ENCODE data around the gene BLZF1. TPM values are rescaled to one million over a fixed set of nuclear protein-coding genes. Genes with fewer than 3 reads are reported as not detected.
"Not testable (repeated sequence)": the region's sequence is repeated elsewhere in the genome, so short reads cannot be mapped to it uniquely, and the experiment has no call there.

The BLZF1 gene
- total RNA-seq, 1 donor from 2014 or later: 14.2 TPM

DNA sequence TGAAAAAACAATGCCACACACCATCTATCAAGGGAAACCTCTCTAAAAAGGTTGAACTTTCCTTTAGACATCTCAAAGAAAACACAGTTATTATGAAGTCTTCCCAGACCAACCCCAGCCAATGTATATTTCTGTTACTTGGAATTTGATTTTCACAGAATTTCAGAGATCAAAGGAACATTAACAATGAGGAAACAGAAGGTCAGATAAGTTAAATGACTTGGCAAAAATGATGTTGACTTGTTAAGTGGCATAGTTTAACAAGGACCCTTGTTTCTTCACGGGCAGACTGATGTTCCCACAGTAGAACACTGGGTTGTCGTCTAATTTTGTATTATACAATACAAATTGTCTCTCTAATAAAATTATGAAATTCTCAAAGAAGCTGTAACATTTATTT lies 29.4 kb upstream of the BLZF1 start:
- Mint-ChIP-seq H3K27me3 (ENCODE audit: low read depth) (no peaks in the 10 kb centered on the region), H3K9me3 (peaks cover 16% of the 10 kb centered on the region), H3K4me1 (no peaks in the 10 kb centered on the region), H3K27ac (ENCODE audit: unreplicated experiment) (no peak overlapping the region), H3K4me3 (no peak overlapping the region), H3K36me3 (ENCODE audit: low read depth) (peaks cover 44% of the 10 kb centered on the region)
- TF ChIP-seq, protein P1, sequence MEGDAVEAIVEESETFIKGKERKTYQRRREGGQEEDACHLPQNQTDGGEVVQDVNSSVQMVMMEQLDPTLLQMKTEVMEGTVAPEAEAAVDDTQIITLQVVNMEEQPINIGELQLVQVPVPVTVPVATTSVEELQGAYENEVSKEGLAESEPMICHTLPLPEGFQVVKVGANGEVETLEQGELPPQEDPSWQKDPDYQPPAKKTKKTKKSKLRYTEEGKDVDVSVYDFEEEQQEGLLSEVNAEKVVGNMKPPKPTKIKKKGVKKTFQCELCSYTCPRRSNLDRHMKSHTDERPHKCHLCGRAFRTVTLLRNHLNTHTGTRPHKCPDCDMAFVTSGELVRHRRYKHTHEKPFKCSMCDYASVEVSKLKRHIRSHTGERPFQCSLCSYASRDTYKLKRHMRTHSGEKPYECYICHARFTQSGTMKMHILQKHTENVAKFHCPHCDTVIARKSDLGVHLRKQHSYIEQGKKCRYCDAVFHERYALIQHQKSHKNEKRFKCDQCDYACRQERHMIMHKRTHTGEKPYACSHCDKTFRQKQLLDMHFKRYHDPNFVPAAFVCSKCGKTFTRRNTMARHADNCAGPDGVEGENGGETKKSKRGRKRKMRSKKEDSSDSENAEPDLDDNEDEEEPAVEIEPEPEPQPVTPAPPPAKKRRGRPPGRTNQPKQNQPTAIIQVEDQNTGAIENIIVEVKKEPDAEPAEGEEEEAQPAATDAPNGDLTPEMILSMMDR (conservative IDR thresholded peaks at IDR 0.05): no peak
- no peak for DNase-seq (ENCODE audit: low read depth, low spot score)

DNA sequence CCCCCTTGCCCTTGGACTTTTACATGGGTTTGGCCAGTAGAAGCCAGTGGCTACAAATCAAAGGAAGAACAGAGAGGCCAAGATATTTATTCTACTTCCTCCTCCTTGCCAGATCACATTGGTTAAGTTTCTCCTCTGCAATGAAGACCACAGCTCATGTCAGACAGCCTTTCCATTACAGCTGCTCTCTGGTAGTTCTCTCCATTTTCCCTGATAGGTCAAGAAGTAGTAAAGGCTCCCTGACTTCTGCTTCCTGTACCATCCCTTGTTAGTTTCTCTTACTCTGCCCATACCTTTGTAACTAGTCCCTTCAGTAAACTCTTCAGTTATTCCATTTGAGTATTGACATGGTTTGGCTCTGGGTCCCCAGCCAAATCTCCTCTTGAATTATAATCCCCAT lies 28.2 kb upstream of the BLZF1 start:
- no peak for DNase-seq (ENCODE audit: low read depth, low spot score)
- H3K4me1 Mint-ChIP-seq: no peaks in the 10 kb centered on the region
- H3K36me3 Mint-ChIP-seq (ENCODE audit: low read depth): peaks cover 38% of the 10 kb centered on the region
- TF ChIP-seq, protein P1 (conservative IDR thresholded peaks at IDR 0.05): no peak
- H3K9me3 Mint-ChIP-seq: peaks cover 16% of the 10 kb centered on the region
- no peak overlapping the region for H3K27ac Mint-ChIP-seq (ENCODE audit: unreplicated experiment)
- no peaks in the 10 kb centered on the region for H3K27me3 Mint-ChIP-seq (ENCODE audit: low read depth)
- no peak overlapping the region for H3K4me3 Mint-ChIP-seq

DNA sequence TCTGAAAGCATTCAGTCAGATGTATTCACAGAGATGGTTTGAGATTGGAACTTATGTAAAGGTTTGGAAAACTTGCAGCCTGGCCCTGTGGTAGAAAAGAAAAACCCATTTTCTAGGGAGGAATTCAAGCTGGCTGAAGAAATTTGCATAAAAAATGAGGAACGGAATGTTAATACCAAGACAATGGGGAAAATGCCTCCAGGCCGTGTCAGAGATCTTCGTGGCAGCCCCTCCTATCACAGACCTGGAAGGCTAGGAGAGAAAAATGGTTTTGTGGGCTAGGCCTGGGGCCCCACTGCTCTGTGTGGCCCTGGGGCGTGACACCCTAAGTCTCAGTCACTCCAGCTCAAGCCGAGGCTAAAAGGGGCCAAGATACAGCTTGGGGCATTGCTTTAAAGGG lies 27.1 kb upstream of the BLZF1 start:
- Mint-ChIP-seq H3K9me3 (peaks cover 13% of the 10 kb centered on the region), H3K36me3 (ENCODE audit: low read depth) (peaks cover 29% of the 10 kb centered on the region), H3K4me3 (no peak overlapping the region), H3K4me1 (no peaks in the 10 kb centered on the region), H3K27me3 (ENCODE audit: low read depth) (no peaks in the 10 kb centered on the region), H3K27ac (ENCODE audit: unreplicated experiment) (no peak overlapping the region)
- DNase-seq (ENCODE audit: low read depth, low spot score): no peak
- TF ChIP-seq, protein P1 (conservative IDR thresholded peaks at IDR 0.05): no peak

DNA sequence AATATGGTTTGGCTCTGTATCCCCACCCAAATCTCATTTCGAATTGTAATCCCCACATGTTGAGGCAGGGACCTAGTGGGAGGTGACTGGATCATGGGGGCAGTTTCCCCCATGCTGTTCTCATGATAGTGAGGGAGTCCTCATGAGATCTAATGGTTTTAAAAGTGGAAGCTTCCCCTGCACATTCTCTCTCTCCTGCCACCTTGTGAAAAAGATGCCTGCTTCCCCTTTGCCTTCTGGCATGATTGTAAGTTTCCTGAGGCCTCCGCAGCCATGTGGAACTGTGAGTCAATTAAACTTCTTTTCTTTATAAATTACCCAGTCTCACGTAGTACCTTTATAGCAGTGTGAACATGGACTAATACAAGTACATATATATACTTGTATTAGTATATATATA lies 25.9 kb upstream of the BLZF1 start:
- not testable (repeated sequence) for H3K27ac Mint-ChIP-seq (ENCODE audit: unreplicated experiment); H3K9me3 Mint-ChIP-seq; H3K27me3 Mint-ChIP-seq (ENCODE audit: low read depth); H3K4me3 Mint-ChIP-seq; DNase-seq (ENCODE audit: low read depth, low spot score); H3K4me1 Mint-ChIP-seq
- peaks cover 22% of the 10 kb centered on the region for H3K36me3 Mint-ChIP-seq (ENCODE audit: low read depth)

DNA sequence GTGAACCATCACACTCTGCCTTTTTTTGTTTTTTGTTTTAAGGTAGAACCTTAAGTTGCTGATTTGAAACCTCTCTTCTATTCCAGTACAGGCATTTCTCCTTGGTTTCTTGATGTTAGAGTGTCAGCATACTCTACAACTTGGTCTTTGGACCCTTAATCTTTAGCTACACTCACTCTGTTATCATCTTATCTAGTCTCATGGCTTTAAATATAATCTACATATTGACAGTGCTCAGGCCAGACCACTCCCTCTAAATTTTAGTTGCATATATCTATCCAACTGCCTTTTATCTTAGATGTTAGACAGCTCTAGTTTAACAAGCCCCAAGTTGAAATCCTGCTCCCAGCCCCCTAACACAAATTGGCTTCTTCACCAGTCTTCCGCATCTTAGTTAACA lies 22.5 kb upstream of the BLZF1 start:
- Mint-ChIP-seq H3K4me3 (no peak overlapping the region), H3K4me1 (peaks cover 4% of the 10 kb centered on the region), H3K27ac (ENCODE audit: unreplicated experiment) (no peak overlapping the region), H3K9me3 (peaks cover 4% of the 10 kb centered on the region), H3K36me3 (ENCODE audit: low read depth) (peaks cover 3% of the 10 kb centered on the region), H3K27me3 (ENCODE audit: low read depth) (no peaks in the 10 kb centered on the region)
- DNase-seq (ENCODE audit: low read depth, low spot score): no peak
- TF ChIP-seq, protein P1 (conservative IDR thresholded peaks at IDR 0.05): no peak

DNA sequence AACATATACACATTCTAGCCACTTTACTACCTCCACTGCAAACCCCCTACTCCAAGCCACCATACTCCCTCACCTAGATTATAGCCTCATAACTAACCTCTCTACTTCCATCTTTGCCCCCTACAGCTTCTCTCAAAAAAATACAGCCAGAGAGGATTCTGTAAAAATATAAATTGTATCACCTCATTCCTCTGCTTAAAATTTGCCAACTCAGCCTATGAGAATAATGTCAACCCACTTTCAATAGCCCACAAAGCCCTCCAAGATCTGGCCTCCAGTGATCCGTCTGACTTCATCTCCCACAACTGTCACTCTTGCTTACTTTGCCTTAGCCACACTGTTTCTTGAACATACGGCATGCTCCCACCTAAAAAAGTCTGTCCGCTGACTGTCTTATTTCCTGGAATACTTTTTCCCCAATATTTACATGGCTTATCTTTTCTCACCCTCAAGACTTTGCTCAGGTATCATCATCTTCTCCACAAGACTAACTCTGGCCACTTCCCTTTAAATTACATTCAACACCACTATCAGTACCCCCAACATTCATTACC lies 21.9 kb upstream of the BLZF1 start:
- Mint-ChIP-seq H3K36me3 (ENCODE audit: low read depth) (no peaks in the 10 kb centered on the region), H3K4me3 (no peak overlapping the region), H3K27ac (ENCODE audit: unreplicated experiment) (no peak overlapping the region), H3K9me3 (no peaks in the 10 kb centered on the region), H3K27me3 (ENCODE audit: low read depth) (no peaks in the 10 kb centered on the region), H3K4me1 (peaks cover 4% of the 10 kb centered on the region)
- TF ChIP-seq, protein P1 (conservative IDR thresholded peaks at IDR 0.05): no peak
- DNase-seq (ENCODE audit: low read depth, low spot score): no peak

Data from neural crest cell (in vitro differentiated cells).